HG03442 (cell line): ENCODE results near the gene ITGB7.
A peak's percentile ranks its signal among the peaks of the same experiment; 100 is the strongest.

Source experiments
- ATAC-seq: cut with Tn5 transposase; IDR thresholded peaks from one replicate; pipeline ENCODE4 v1.9.1; 2021; ENCODE audit warnings: mild to moderate bottlenecking, moderate library complexity; ENCODE audit not compliant: unreplicated experiment

The ITGB7 gene, protein sequence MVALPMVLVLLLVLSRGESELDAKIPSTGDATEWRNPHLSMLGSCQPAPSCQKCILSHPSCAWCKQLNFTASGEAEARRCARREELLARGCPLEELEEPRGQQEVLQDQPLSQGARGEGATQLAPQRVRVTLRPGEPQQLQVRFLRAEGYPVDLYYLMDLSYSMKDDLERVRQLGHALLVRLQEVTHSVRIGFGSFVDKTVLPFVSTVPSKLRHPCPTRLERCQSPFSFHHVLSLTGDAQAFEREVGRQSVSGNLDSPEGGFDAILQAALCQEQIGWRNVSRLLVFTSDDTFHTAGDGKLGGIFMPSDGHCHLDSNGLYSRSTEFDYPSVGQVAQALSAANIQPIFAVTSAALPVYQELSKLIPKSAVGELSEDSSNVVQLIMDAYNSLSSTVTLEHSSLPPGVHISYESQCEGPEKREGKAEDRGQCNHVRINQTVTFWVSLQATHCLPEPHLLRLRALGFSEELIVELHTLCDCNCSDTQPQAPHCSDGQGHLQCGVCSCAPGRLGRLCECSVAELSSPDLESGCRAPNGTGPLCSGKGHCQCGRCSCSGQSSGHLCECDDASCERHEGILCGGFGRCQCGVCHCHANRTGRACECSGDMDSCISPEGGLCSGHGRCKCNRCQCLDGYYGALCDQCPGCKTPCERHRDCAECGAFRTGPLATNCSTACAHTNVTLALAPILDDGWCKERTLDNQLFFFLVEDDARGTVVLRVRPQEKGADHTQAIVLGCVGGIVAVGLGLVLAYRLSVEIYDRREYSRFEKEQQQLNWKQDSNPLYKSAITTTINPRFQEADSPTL

DNA sequence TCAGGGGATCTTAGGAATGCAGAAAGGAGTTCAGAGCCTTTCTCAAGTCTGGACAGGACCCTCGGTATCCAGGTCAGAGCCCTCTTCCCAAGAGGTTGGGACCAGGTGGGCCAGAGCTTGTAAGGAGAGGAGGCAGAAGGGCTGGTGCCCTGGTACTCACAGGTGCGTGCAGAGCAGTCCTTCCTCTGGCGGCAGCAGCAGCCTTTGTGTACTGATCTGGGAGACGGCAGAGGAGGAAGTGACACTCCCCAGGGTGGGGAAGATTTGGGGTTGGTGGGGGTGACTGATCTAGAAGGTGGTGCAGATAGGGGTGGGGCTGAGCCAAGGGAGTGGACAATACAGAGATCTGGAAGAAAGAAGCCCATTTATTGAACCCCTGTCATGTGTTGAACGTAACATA, at the start of gene ITGB7:
ITGB7 (minus strand) TSS at position 210 of the 400 bp plus-strand sequence. CDS start 6,808 bp downstream, outside the sequence.
- ATAC-seq = peak; percentile 41

DNA sequence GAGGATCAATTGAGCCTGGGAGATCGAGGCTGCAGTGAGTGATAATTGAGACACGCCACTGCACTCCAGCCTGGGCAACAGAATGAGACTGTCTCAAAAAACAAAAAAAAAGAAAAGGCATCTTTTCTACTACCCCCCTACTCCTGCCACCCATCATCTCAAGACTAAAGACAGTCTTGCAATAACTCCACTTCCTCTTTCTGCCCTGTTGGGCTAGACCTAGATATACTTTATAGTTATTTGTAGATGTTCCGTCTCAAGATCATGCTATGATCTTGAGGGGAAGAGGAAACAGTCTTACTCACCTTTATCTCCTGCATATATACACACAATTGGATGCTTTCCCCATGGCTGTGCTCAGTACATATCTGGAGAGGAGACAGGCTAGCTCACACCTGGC, 48.9 kb upstream of the ITGB7 start:
- no peak for ATAC-seq

DNA sequence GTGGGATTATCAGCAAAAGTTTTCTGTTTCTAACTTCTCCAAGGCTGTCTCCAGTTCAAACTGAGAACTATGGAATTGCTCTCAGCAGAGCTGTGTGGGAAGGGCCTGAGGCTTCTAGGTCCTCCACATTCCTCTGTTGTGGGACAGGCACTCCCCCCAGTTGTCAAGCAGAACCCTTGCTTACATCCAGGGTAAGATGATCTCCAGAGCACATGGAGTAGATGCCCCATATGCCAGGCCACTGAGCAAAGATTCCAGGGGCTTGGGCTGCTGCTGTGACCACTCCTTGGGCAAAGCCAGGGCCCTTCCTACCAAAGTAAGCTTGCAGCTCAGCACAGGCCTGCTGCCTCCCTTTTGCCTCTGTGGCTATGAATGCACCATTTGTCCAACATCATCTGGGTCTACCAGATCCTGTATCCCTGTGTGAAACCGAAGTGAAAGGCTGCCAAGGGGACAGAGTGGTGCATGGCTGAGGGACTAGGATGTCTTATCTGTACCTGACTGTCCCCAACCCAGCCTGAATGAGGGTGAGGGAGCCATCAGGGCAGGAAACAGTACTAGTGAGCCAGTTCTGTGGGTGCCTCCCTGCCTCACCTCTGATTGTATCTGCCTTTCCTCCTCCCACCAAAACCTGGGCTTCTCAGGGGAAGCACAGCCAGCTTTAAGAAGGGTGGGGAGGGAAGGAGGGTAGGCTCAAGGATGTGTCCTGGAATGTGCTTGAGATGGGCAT, 47.9 kb upstream of the ITGB7 start:
- no peak for ATAC-seq

DNA sequence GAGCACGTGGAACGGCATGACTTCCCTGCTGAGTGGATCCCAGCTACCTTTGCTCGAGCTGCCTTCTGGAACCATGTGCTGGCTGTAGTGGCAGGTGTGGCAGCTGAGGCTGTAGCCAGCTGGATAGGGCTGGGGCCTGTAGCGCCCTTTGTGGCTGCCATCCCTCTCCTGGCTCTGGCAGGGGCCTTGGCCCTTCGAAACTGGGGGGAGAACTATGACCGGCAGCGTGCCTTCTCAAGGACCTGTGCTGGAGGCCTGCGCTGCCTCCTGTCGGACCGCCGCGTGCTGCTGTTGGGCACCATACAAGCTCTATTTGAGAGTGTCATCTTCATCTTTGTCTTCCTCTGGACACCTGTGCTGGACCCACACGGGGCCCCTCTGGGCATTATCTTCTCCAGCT, 46.2 kb upstream of the ITGB7 start:
- no peak for ATAC-seq

DNA sequence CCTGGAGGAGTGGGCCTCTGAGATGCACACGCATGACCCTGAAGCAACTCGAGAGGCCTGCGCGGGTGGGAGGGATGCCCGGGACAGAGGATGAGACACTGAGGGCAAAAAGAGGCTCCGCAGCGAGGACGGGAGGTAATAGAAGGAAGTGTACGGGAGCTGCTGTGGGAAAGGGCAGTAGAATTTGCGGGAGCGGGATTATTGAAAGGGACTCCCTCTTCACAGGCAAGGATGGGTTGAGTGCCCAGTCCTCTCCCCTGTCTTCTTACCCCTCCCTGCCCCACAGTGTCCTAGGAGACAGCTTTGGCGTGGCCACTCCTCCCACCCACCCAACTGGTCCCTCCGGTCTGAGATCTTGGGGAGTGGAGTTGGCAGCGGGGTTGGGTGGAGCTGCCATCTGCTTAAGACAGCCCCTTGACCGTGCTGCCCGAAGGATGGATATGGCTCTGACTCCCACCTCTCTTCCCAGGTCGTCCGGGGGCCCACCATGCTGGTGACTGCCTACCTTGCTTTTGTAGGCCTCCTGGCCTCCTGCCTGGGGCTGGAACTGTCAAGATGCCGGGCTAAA, 45.4 kb upstream of the ITGB7 start:
- ATAC-seq = no peak

DNA sequence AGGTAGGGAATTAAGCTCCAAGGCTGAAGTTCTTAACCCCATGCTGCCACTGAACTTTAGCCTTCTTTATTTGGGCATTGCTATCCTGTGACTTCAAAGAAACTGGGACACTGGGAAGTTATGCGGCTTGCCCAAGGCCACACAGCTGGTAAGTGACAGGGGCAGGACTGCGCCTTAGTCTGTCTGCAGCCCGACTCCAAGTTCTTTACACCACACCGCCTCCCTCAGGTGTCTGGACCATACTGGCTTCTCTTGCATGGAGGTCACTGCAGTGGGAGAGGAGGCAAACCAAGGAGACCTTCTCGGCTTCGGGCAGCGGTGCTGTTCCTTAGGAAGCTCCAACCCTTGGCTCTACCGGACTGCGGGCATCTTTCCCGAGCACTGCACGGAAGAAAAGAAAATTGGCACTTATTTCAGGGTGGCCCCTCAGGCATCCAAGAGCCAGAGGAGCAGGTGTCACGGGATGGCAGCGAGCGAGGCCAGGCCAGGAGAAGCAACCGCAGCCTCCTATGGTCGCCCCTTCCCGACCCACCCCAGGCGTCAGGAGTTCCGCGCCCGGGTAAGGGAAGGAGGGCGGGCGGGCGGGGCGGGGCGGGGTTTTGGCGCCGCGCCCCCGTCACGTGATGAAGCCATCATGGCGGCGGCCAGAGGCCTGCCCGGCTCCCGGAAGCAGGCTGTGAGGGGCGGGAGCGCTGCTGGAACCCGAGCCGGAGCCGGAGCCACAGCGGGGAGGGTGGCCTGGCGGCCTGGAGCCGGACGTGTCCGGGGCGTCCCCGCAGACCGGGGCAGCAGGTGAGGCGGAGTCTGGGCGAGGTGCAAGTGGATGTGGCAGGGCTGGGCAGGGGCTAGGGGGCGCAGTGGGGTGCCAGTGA, 44.7 kb upstream of the ITGB7 start:
- peak; percentile 78 for ATAC-seq

DNA sequence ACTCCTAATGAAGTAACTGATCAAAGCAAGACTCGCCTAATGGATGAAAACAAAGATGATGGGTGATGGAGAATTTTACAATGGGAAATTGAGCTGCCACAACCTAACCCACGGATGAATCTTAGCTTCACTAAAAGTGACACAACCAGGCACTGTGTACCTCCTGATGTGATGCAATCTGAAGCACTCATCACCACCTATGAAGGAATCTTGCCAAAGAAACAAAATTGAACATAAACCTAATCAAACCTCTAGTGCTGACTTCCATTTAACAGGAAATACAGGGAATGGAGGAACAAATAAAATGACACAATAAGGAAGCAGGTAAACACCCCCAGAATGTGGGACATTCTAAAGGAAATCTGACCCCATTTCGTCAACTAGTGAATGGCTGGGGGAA, 38.2 kb upstream of the ITGB7 start:
- no peak for ATAC-seq

DNA sequence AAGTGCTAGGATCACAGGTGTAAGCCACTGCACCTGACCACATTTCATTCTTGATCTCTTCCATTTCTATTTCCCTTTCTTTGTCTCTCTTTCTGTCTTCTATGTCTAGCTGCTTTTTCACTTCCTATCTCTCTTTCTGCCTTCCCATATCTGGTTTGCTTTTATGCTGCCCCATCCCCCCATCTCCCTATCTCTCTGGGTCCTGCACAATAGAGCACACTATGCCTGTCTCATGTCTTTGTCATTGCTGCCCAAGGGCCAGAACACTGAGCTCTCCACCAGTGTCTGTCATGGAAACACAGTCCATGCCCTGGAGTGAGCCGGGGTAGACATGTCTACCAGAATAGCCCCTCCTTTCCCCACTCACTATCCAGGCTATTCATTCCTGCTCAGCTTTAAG, 37.3 kb upstream of the ITGB7 start:
- no peak for ATAC-seq

DNA sequence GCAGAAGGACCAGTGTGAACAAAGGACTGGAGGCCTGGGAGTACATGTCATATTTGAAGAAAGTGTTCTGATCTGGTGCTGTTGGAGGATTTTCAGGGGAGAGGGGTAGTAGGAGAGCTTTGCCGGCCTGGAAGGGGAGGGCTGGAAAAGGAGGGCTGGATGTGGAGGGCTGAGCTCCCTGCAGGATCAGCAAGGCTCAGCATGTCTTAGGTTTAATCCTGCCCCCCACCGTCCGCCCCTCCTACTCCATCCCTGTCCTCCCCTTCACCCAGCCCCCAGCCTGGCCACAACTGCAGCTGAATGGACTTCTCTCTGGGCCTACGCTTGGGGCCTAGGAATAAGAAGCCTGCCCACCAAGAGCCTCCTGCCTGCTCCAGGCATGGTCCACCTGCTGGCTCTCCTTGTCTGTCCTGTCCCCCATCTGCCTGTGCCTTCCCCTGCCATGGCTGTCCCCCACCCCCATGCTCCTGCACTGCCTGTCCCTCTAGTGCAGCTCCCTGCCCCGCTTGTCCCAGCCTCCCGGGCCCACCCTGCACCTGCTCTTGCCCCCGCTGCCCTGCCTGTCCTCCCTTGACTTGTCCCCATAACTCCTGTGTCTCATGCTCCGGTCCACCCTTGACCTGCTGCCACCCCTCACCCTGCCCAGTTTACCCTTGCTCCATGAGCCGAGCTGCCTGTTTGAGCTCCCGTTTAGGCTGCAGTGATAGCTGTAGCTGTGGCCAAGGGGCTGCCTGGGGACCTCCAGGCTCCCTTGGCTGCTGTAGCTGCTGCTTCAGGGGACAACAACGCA, 34.8 kb upstream of the ITGB7 start:
- ATAC-seq = no peak

DNA sequence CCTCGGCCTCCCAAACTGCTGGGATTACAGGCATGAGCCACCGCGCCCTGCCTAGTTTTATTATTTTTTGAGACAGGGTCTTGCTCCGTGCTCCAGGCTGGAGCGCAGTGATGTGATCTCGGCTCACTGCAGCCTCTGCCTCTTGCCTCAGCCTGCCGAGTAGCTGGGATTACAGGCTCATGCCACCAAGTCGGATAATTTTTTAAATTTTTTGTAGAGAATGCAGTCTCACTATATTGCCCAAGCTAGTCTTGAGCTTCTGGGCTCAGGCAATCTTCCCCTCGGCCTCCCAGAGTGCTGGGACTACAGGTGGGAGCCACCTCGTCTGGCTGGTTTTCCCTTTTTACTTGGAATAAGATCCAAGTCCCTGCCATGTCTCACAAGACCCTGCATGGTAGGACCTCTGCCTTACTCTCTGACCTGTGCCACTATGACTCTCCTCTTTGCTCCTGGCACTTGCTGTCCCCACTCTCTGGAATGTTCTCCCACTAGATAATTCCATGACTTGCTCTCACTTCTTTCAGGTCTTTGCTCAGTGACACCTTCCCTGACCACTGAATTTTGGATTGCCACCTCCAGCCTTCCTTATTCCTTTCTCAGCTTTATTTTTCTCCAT, 32.7 kb upstream of the ITGB7 start:
- ATAC-seq = no peak

DNA sequence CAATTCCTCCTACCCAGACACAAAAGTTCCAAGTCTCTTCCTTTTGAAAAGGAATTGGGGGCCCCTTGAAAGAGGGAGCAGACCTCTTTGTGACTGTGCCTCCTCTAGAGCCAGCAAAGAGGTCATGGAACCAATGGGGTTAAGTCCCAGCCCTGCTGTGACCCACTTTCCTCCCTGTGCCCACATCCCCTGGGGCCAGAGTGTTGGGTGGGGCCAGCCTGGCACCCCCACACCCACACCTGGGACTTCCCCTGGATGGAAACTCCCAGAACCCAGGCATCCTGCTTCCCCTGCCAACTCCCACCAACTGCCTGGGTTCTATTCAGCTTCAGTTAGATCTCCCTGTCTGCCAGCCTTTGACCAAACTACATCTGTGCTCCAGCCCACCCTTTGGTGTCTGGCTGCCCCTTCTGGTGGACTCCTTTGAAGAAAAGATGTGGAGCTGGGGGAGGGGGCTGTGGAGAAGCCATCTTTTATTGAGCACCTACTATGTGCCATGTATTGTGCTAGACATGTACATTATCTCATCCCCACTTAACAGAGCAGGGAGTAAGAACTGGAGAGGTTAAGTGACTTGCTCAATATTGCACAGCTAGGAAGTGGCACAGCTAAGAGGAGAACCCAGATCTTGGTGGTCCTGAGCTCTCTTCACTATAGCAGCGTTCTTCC, 29.5 kb upstream of the ITGB7 start:
- no peak for ATAC-seq

DNA sequence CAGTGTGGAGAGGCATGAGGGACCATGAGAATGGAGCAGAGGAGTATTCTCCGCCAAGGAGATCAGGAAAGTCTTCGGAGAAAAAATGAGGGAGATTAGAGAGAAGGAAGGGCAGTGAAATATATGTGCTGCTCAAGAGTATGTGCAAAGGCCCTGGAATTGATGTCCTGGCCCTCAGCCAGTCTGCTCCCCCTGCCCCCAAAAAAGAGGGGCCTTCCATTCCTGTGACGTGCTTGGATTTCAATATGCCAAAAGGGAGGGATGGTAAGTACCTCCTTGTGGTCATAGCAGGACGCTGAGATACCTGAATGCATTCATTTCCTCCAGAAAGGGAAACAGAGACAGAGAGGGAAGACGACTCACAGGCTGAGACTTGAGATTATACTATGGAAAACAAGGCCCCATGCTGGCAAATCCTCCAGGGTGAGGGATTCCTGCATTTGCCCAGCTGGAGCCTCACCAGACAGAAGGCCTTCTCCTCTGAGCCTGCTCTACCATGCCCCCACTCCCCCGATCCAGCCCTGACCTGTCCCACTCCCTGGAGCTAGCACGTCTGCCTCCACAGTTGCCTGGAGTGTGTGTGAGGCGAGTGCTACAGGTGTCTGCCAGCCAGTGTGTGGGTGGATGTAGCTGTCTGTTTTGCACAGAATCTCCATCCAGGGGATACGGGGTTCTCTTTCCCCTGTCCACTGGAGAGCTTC, 28.8 kb upstream of the ITGB7 start:
- no peak for ATAC-seq

DNA sequence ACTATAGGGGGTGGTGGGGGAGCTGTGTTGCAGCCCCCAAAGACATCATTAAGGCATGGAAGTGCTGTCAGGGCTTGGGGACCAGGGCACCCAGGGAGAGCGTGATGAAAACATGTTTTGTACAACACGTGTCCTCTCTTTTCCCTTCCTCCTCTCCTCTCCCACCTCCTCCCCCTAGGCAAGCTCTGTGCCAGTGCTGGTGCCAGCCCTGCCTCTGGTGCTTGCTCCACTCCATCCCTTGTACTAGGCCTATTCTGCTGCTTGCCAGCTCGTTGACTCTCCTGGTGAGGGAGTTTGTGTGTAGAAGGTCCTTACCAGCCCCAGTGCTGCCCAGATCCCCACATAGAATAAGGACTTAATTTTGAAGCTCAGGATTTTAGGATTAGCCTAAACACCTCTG, 28.1 kb upstream of the ITGB7 start:
- no peak for ATAC-seq

DNA sequence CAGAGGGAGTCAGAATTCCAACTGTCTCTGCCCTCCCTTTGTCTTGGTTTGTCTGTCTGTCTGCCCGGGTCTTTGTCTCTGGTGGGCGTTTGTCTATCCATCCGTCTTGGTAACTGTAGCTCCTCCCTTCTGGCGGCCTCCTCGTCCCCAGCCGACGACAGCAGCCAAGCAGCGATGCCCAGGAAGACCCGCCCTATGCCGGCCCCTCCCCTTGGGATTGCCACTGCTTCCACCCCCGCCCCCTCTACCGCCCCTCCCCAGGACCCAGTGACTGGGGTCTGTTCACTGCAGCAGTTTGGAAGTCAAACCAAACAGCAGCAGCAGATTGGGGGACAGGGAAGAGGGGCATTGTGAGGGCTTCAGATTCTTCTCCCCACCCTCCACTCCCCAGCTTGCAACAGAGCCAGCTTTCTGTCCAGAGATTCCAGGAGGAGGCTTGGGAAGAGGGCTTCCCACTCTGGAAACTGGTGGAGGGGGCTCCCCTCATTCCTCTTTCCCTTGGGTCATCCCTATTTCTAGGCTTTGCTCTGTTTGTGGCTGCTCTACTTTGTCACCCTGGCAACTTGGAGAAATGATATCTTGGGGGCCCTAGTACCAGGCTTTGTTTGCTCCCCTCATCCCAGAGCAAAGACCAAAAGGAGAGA, 27.3 kb upstream of the ITGB7 start:
- no peak for ATAC-seq

DNA sequence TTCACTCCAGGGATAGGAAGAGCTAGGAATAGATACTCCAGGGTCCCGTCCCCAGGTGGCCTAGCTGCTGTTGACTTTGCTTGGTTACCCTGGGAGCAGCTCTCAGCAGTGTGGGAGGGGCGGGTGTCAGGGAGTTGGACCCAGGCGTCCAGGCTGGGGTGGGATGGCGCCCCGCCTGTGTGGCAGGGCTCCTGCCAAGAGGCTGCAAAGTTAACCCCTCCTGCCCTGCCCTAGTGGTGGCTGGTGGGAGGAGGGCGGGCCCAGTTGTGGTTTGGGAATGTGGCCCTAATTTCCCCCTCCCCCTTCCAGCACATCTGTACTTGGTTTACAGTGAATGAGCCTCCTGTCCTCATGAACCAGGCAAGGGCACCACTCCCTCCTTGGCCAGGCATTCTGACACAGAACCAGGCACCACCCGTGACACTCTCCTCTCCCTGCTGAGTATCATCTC, 26.6 kb upstream of the ITGB7 start:
- no peak for ATAC-seq

DNA sequence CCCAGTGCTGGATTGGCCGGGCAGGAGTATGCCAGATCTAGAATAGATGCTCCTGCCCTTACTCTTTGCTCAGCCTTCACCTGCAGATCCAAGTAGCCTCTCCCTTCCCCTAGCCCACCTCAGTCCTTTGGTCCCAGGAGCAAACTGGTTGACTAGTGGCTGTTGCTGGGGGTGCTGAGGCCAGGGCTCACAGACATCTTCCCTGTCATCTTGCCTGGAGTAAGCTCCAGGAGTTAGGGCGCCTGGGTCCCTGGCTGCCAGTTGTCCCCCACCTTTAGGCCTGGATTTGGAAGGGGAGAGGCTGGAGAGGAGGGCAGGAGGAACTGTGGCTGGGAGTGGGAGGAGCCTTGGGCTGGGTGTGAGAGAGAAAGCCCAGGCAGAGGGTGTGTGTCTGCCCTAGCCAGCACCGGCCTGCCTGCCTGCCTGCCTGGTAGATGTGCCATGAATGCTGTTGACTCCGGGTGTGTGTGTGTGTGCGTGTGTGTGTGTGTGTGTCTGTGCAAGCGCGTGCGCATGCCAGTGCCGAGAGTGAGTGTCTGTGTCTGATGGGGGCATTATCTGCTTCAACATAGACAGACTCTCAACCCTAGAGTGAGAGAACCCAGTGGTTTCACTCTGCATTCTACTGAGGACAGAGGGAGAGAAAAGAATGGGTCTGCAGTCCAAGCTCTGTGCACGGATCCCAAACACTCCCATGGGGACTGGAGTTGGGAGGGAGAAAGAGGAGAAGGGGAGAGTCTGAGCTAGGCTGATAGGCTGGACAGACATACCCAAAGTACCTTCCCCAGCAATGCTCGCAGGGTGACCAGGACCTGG, 25.8 kb upstream of the ITGB7 start:
- no peak for ATAC-seq
